ENCODE measurements around the gene THSD4.

The THSD4 gene

GRCh38 chr15:71707230-71708050 lies 592.2 kb downstream of the THSD4 start:
- Histone ChIP-seq H2AFZ (ENCODE audit: low read depth, low read length) (no peak overlapping the region), H3K4me2 (ENCODE audit: low read length) (no peak overlapping the region), H3K27me3 (ENCODE audit: low read depth, low read length) (peaks cover 24% of the 10 kb centered on the region; the same call in 1 of the 2 replicates), H3K36me3 (replicated peaks; ENCODE audit: low read depth, low read length) (no peaks in the 10 kb centered on the region), H3K9me3 (ENCODE audit: insufficient read depth, low read length) (no peaks in the 10 kb centered on the region), H3K4me3 (ENCODE audit: low read length) (no peak overlapping the region), H3K4me1 (ENCODE audit: low read length) (no peaks in the 10 kb centered on the region; the same call in 1 of the 2 replicates), H4K20me1 (ENCODE audit: insufficient read depth, low read length) (no peaks in the 10 kb centered on the region), H3K9ac (ENCODE audit: low read length) (no peak overlapping the region), H3K27ac (ENCODE audit: low read length) (no peak overlapping the region), H3K79me2 (ENCODE audit: low read length) (no peaks in the 10 kb centered on the region)
- TF ChIP-seq CTCF (IDR thresholded peaks at IDR 0.05; ENCODE audit: low read depth, low read length) (no peak), EZH2phosphoT487 (IDR thresholded peaks at IDR 0.05; ENCODE audit: low read depth) (no peak)

- H3K27ac ChIP-seq (ENCODE audit: low read length), result no peak overlapping the region
These were observed 592.8 kb downstream of the THSD4 start for GRCh38 chr15:71708051-71708429.

GRCh38 chr15:71708741-71709140 lies 593.5 kb downstream of the THSD4 start:
- H4K20me1 ChIP-seq (ENCODE audit: insufficient read depth, low read length), result no peaks in the 10 kb centered on the region
- no peaks in the 10 kb centered on the region for H3K79me2 ChIP-seq (ENCODE audit: low read length)
- no peak overlapping the region for H3K9ac ChIP-seq (ENCODE audit: low read length)
- no peak overlapping the region for H3K4me3 ChIP-seq (ENCODE audit: low read length)
- H3K36me3 ChIP-seq (replicated peaks; ENCODE audit: low read depth, low read length), result no peaks in the 10 kb centered on the region
- H3K4me1 ChIP-seq (ENCODE audit: low read length), result no peaks in the 10 kb centered on the region
- H2AFZ ChIP-seq (ENCODE audit: low read depth, low read length), result no peak overlapping the region
- H3K9me3 ChIP-seq (ENCODE audit: insufficient read depth, low read length), result no peaks in the 10 kb centered on the region
- no peak overlapping the region for H3K4me2 ChIP-seq (ENCODE audit: low read length)
- peaks cover 29% of the 10 kb centered on the region; the same call in 1 of the 2 replicates for H3K27me3 ChIP-seq (ENCODE audit: low read depth, low read length)
- TF ChIP-seq EZH2phosphoT487 (IDR thresholded peaks at IDR 0.05; ENCODE audit: low read depth) (no peak), CTCF (IDR thresholded peaks at IDR 0.05; ENCODE audit: low read depth, low read length) (no peak)
- H3K27ac ChIP-seq (ENCODE audit: low read length), result no peak overlapping the region

More at GRCh38 chr15:71708051-71708429, 592.8 kb downstream of the THSD4 start:
- H3K9me3 ChIP-seq (ENCODE audit: insufficient read depth, low read length), result no peaks in the 10 kb centered on the region
- H3K36me3 ChIP-seq (replicated peaks; ENCODE audit: low read depth, low read length), result no peaks in the 10 kb centered on the region
- no peaks in the 10 kb centered on the region for H3K4me1 ChIP-seq (ENCODE audit: low read length)
- peaks cover 25% of the 10 kb centered on the region; the same call in 1 of the 2 replicates for H3K27me3 ChIP-seq (ENCODE audit: low read depth, low read length)
- H3K4me2 ChIP-seq (ENCODE audit: low read length), result no peak overlapping the region
- no peak overlapping the region for H3K4me3 ChIP-seq (ENCODE audit: low read length)
- TF ChIP-seq EZH2phosphoT487 (IDR thresholded peaks at IDR 0.05; ENCODE audit: low read depth), result no peak
- no peak for TF ChIP-seq CTCF (IDR thresholded peaks at IDR 0.05; ENCODE audit: low read depth, low read length)
- no peak overlapping the region for H2AFZ ChIP-seq (ENCODE audit: low read depth, low read length)
- no peaks in the 10 kb centered on the region for H3K79me2 ChIP-seq (ENCODE audit: low read length)
- H4K20me1 ChIP-seq (ENCODE audit: insufficient read depth, low read length), result no peaks in the 10 kb centered on the region
- no peak overlapping the region for H3K9ac ChIP-seq (ENCODE audit: low read length)

GRCh38 chr15:71709808-71710418 lies 594.6 kb downstream of the THSD4 start:
- H3K36me3 ChIP-seq (replicated peaks; ENCODE audit: low read depth, low read length), result no peaks in the 10 kb centered on the region
- no peaks in the 10 kb centered on the region for H3K79me2 ChIP-seq (ENCODE audit: low read length)
- no peak overlapping the region for H3K4me2 ChIP-seq (ENCODE audit: low read length)
- no peaks in the 10 kb centered on the region for H3K9me3 ChIP-seq (ENCODE audit: insufficient read depth, low read length)
- H3K9ac ChIP-seq (ENCODE audit: low read length), result no peak overlapping the region
- no peak overlapping the region for H3K4me3 ChIP-seq (ENCODE audit: low read length)
- no peak for TF ChIP-seq CTCF (IDR thresholded peaks at IDR 0.05; ENCODE audit: low read depth, low read length)
- H4K20me1 ChIP-seq (ENCODE audit: insufficient read depth, low read length), result no peaks in the 10 kb centered on the region
- H3K27ac ChIP-seq (ENCODE audit: low read length), result no peak overlapping the region
- no peaks in the 10 kb centered on the region for H3K4me1 ChIP-seq (ENCODE audit: low read length)
- peaks cover 29% of the 10 kb centered on the region; the same call in 1 of the 2 replicates for H3K27me3 ChIP-seq (ENCODE audit: low read depth, low read length)
- no peak overlapping the region for H2AFZ ChIP-seq (ENCODE audit: low read depth, low read length)

All from OCI-LY3 (cell line).